ENCODE measurements around the gene RIMBP2.
"Not testable (repeated sequence)": the region's sequence is repeated elsewhere in the genome, so short reads cannot be mapped to it uniquely, and the experiment has no call there.

RIMBP2 gene

DNA sequence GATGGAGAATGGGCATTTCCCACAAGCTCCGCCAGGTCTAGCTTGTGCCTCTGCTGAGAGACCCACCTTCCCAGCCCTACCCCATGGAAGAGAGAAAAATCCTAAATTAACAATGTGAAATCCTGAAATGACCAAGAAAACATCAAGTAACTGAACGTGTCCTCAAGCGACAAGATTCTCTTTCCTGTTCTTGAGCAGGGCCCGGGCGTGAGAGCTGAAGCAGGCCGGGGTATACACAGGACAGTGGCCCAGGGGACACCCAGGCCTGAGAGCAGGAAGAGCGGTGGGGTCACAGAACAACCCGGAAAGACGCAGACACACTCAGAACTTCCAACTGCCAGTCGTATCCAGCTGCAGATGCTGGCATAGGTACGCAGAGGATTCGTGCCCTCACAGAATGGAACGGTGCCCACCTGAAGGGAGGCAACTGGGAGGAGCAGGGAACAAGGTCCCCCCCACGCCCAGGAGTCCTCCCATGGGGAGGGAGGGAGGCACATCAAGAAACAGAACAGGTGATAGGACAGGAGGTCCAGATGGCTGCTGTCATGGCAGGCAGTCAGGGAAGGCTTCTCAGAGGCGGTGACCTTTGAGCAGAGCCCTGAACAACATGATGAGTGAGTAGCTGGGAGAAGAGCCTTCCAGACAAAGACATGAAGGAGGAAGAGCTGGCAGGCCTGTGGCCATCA, 9.1 kb downstream of the RIMBP2 start:
- in situ Hi-C loops (cut with MboI; ENCODE audit: low sequenced_read_pairs) = no loop called here

DNA sequence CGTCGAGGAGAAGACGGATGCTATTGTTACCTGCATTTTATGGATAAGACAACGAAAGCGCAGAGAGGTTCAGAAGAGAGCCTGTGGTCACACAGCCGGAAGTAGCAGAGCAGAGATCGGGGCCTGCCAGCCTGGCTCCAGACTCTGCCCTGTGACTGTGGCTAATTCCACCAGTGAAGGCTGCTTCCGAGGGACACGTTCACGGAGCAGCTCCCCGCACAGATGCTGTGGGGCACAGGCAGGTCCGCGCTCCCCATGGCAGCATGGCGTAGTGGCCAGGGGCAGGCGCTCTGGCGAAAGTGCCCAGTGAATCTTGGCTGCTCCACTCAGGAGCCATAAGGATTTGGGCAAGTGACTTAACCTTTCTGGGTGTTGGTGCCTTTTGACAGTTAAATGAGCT, 9.8 kb downstream of the RIMBP2 start:
- in situ Hi-C loops (cut with MboI; ENCODE audit: low sequenced_read_pairs) = no loop called here

- in situ Hi-C loops (cut with MboI; ENCODE audit: low sequenced_read_pairs) = no loop called here
Observed at GRCh38 chr12:130705178-130705822, 10.8 kb downstream of the RIMBP2 start.

DNA sequence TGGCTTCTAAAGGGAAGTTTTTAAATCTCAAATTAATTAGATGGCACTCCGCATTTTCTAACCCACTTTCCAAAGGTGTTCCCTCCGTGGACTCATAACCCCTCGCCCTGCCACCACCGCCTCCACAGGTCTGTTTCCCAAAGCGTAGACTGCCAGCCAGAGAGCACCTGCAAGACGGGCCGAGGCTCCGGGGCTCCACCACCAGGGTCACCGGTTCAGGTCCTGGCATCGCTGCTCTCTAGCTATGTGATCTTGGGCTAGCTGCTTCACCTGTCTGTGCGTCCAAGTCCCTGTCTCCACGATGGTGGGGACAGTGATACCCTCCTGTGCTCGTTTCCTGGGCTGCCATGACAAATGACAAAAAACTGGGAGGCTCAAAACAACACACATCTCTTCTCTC, 11.5 kb downstream of the RIMBP2 start:
- in situ Hi-C loops (cut with MboI; ENCODE audit: low sequenced_read_pairs) = no loop called here

- in situ Hi-C loops (cut with MboI; ENCODE audit: low sequenced_read_pairs) = no loop called here
Observed at GRCh38 chr12:130703733-130704375, 12.2 kb downstream of the RIMBP2 start.

DNA sequence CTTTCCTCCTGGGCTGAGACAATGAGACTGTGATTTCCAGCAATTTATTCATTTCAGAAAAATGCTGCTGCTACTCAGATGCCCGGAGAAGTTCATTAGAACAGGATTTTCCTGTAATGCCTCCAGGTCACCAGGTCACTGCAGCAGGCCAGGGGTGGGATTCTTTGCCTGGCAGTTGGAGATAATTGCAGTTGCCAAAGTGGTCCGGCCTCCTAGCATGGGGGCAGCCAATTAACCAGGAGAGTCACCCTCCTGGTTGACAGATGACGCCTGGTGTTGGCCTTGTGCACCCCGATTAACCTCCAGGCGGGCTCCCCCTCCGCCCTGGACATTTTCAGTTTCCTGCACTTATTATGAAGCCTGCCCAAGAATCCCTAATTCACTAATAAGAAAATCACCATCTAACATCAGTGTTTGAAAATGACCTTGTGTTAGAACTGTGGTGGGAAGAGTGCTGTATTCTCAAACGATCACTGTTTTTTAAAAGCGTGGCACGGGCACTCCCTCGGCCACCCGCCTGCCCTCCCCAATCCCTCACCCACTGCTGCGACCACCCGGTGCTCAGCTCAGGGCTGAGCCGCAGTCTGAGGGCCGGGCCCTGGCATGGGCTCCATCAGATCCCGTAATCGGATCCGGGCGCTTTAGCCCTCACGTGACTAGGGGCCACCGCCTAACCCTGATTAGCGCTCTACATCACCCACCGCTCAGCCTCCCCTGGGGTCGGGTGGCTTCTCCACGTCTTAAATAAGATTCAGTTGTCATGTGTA, 12.9 kb downstream of the RIMBP2 start:
- in situ Hi-C loops (cut with MboI; ENCODE audit: low sequenced_read_pairs) = no loop called here

- in situ Hi-C loops (cut with MboI; ENCODE audit: low sequenced_read_pairs) = no loop called here
Observed at GRCh38 chr12:130701402-130701744, 14.7 kb downstream of the RIMBP2 start.

DNA sequence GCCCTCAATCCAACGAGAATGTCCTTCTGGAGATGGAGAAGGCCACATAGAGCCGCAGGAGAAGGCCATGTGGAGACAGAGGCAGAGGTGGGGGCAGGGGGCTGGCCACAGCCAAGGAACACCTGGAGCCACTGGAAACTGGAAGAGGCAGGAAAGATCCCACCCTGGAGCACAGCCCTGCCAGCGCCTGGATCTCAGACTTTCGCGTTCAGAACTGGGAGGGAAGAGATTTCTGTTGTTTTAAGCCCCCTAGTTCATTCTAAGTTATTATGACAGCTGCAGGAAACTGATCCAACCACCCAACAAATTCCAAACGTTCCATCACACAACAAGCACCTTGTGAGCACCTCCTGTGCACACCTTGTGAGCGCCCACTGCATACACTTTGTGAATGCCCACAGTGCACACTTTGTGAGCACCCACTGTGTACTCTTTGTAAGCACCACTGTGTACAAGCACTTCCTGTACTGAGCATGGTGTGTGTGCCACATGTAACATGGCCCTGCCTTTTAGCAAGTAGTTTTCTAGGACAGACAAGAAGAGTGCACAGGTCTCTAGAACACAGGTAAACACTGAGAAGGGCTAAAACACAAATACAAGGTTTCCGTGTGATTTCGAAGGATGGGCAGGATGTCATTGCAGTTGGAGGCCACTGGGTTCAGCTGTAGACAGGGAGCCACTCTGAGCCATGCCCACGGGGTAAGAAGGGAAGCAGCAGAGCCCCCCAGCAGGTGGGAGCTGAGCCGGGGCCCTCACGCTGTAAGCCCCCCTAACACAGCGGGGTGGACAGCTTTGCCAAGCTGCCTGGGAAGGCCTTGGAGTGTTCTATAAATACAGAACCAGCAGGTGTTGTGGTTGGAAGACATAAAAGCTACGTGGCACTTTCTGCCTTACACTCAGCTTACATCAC, 15.4 kb downstream of the RIMBP2 start:
- in situ Hi-C loops (cut with MboI; ENCODE audit: low sequenced_read_pairs) = no loop called here

DNA sequence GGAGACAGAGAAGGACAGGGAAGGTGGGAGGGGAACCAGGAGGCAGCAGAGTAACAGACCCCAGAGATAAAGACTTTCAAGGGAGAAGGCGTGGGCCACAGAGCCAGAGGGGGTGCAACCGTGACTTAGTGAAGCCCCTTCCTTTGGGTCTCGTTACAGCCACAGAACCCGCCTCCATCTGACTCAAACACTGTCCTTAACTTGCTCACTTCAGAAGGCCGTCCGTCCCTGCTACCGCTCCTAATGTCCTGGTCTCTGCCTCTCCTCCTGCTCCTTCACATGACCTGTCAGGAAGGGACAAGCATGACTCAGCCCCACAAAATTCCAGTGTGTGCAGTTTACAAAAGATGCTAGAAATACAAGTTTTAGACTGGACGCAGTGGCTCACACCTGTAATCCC, 18.0 kb downstream of the RIMBP2 start:
- in situ Hi-C loops (cut with MboI; ENCODE audit: low sequenced_read_pairs) = no loop called here

DNA sequence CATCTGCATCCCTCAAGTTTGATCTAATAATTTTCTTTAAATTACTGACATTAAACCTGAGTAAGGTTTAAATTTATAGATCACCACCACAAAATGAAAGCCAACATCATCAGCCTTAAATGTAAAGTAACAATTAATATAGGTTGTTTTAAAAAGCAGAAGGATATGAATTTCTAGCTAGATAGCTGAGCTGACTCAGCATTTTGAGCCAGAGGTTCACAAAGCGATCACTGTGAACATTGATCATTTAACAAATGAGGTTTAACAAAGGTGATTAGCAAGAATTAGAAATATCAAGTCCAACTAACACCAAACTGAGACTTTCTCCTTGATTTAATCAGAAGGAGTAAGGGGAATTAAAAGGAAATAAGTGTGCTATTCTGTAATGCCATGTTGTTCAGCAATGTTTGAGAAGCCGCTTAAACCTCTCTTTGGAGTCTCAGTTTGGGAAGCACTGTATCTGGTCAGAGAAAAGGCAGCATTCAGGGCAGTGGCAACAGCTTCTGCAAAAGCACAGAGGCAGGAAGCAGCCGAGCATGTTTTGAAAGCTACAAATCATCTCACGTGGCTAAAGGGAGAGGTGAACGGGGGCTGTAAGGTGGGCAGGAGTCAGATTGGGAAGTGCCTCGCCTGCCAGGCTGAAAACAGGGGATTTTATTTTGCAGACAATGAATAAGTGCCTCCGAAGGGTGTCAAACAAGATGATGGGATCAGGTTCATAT, 19.6 kb downstream of the RIMBP2 start:
- in situ Hi-C loops (cut with MboI; ENCODE audit: low sequenced_read_pairs) = no loop called here

- in situ Hi-C loops (cut with MboI; ENCODE audit: low sequenced_read_pairs) = no loop called here
Observed at GRCh38 chr12:130695061-130695460, 21.0 kb downstream of the RIMBP2 start.

DNA sequence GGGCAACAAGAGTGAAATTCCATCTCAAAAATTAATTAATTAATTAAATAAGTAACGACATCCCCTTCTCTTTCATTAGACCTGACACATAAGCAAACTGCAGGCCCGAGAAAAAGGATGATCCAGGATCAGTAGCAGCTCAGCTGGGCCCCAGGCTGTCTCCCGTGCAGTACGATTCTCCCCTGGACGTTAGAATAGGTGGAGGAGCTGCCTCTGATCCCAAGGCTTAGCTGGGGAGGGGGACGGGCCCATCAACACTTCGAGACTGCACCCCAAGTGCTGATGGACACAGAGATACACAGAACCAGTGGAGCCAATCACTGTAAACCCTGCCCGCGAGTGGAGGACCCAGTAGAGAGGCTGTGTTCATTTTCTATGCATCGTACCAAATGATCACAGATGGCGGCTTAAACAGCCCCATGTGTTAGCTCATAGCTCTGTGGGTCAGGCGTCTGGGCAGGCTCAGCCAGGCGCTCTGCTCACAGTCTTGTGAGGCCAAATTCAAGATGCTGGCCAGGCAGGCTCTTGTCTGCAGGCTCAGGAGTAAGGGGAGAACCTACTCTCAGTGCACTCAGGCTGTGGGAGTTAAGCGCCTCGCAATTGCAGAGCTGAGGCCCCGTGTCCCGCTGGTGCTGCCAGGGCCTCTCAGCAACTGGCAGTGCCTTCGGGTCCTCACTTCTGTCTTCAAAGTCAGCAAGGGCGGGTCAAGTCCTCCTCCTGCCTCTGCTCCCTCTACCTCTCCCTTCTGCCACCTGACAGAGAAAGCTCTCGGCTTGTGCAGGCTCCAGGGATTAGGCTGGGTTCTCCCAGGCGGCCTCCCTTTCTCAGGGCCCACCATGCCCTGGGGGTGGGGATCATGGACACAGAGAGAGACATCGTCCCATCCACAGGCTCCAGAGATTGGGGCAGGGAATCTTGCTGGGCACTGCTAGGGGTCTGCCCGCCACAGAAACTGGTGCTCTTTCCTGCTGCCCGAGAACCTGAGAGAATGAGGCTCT, 26.4 kb downstream of the RIMBP2 start:
- in situ Hi-C loops (cut with MboI; ENCODE audit: low sequenced_read_pairs) = no loop called here

DNA sequence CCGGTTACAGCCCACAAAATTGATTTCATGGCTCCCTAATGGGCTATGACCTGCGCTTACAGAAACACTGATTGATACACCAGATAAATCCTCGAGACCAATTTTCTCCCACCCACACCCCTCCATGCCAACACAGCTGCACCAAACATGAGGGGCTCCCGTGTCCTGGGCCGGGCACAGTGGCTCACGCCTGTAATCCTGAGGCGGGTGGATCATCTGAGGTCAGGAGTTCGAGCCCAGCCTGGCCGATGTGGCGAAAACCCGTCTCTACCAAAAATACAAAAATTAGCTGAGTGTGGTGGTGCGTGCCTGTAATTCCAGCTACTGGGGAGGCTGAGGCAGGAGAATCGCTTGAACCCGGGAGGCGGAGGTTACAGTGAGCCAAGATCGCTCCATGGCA, 27.1 kb downstream of the RIMBP2 start:
- in situ Hi-C loops (cut with MboI; ENCODE audit: low sequenced_read_pairs) = not testable (repeated sequence)

GRCh38 chr12:130687796-130688778, 28.0 kb downstream of the RIMBP2 start:
- in situ Hi-C loops (cut with MboI; ENCODE audit: low sequenced_read_pairs) = no loop called here

- in situ Hi-C loops (cut with MboI; ENCODE audit: low sequenced_read_pairs) = no loop called here
Observed at GRCh38 chr12:130687190-130687589, 28.9 kb downstream of the RIMBP2 start.

- in situ Hi-C loops (cut with MboI; ENCODE audit: low sequenced_read_pairs) = no loop called here
Observed at GRCh38 chr12:130686511-130686991, 29.5 kb downstream of the RIMBP2 start.

DNA sequence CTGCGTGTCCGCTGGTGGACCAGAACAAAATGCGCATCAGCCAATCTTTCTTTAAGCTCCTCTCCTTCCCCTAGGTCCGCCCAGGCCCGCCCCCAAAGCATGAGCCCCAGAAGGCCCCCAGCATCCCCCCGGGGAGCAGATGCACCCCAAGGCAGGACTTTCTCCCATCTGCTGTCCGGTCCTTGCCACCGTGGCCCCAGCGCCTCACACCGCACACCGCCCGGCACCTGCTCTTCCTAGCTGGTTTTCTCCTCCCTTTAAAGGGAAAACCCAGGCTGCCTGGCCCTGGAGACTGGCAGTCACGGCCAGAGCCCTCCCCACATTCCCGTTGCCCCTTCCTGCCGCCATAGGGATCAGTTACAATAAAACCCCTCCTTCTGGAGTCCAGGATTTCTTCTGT, 30.2 kb downstream of the RIMBP2 start:
- in situ Hi-C loops (cut with MboI; ENCODE audit: low sequenced_read_pairs) = no loop called here
